ENCODE results near the gene STAC2. TPM values are rescaled to one million over a fixed set of nuclear protein-coding genes. Genes with fewer than 3 reads are reported as not detected.

The STAC2 gene
- total RNA-seq, 1 donor from 2014 or later: 0.30 TPM

DNA sequence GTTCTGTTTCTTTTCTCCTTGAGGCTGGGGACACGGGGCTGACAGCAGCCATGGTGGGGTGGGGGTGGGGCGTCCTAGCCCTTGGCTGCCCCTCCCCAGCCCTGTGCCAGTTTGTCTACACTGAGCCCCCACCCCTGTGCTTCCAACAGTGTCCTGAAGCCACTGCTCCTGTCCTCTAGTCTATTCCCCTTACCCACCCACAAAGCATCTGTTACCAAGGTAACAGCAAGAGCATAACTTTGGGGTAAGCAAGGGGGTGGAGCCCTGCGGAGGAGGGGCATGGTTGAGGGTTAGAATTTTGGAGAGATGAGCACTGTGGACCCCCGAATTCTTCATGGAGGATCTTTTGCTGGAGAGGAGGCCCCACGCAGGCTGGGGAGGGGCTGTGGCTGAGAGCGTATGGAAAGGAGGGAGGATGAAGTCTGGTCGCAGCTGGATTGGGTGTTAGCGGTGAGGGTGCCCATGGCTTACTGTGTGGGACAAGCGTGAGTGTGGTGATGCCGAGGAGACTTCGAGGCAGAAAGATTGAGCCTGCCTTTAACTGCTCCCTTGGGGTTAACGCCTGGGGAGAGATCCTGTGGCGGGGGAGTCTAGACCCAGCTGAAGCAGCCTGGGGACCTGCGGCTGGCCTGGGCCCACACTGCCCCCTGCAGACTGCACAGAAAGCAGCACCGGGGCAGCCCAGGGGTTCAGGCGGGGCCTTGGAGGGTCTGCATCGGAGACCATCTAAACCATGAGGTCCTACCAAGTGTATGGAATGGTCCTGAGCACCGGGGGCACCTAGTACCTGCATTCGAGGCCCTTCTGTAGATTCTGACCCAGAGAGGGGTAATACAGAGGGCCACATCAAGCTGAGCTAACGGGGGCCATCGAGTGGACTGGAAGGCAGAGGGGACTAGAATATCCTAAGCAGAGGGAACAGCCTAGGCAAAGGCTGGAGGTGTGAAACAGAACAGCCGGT, 6.1 kb upstream of the STAC2 start:
- TF ChIP-seq, protein P1, sequence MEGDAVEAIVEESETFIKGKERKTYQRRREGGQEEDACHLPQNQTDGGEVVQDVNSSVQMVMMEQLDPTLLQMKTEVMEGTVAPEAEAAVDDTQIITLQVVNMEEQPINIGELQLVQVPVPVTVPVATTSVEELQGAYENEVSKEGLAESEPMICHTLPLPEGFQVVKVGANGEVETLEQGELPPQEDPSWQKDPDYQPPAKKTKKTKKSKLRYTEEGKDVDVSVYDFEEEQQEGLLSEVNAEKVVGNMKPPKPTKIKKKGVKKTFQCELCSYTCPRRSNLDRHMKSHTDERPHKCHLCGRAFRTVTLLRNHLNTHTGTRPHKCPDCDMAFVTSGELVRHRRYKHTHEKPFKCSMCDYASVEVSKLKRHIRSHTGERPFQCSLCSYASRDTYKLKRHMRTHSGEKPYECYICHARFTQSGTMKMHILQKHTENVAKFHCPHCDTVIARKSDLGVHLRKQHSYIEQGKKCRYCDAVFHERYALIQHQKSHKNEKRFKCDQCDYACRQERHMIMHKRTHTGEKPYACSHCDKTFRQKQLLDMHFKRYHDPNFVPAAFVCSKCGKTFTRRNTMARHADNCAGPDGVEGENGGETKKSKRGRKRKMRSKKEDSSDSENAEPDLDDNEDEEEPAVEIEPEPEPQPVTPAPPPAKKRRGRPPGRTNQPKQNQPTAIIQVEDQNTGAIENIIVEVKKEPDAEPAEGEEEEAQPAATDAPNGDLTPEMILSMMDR (IDR thresholded peaks at IDR 0.05): peak; percentile 79
- H3K9me3 ChIP-seq: no peaks in the 10 kb centered on the region
- peaks cover 57% of the 10 kb centered on the region for H3K27me3 ChIP-seq (ENCODE audit: low read depth)
- no peak overlapping the region for H3K27ac ChIP-seq
- intact Hi-C loops (cut with DNase I): no loop called here
- H3K4me1 ChIP-seq: peaks cover 15% of the 10 kb centered on the region
- peak; percentile 86 to 87 for ATAC-seq
- H3K36me3 ChIP-seq: no peaks in the 10 kb centered on the region
- peak; percentile 70 for DNase-seq
- H3K4me3 ChIP-seq: no peak overlapping the region

DNA sequence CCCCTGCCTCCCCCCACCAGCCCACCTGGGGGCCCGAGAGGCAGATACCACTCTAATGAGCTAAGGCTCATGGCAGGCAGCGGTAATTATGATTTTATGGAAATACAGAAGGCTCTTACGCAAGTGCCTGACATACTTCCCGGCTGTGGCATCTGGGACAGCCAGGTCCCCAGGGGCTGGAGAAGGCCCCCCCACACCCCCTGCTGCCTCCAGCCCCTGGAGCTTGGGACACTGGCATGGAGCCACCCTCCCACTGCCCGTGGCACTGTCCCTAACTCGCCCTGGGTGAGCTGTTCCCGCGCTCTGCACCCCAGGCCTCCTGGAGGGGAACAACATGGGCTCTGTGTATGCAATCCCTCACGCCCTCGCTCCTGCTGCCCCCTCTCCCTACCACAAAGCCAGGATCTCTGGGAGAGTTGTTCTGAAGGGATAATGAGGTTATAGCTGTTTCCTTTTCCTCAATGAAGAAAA, 5.4 kb upstream of the STAC2 start:
- TF ChIP-seq, protein P1 (IDR thresholded peaks at IDR 0.05): no peak
- intact Hi-C loops (cut with DNase I): no loop called here
- Histone ChIP-seq H3K9me3 (no peaks in the 10 kb centered on the region), H3K27ac (no peak overlapping the region), H3K4me3 (no peak overlapping the region), H3K36me3 (no peaks in the 10 kb centered on the region), H3K27me3 (ENCODE audit: low read depth) (peaks cover 64% of the 10 kb centered on the region), H3K4me1 (peaks cover 17% of the 10 kb centered on the region)
- peak in 1 of 2 donors; percentile 7 for ATAC-seq
- no peak for DNase-seq

DNA sequence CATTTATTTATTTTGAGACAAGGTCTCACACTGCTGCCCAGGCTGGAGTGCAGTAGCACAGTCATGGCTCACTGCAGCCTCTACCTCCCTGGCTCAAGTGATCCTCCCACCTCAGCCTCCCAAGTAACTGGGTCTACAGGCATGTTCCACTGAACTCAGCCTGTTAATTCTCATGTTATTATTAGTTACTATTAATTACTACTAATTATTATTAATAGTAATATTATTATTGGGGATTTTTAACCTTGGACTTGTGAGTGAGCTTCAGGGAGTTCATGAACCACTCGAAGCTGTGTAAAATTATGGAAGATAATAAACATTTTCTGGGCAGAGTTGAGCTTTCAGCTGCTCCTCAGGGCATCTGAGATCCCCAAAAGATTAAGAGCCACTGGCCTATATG, 4.6 kb upstream of the STAC2 start:
- ATAC-seq (no peak), DNase-seq (no peak)
- TF ChIP-seq, protein P1 (IDR thresholded peaks at IDR 0.05): no peak
- Histone ChIP-seq H3K27ac (no peak overlapping the region), H3K4me1 (peaks cover 25% of the 10 kb centered on the region), H3K27me3 (ENCODE audit: low read depth) (peaks cover 71% of the 10 kb centered on the region), H3K9me3 (no peaks in the 10 kb centered on the region), H3K36me3 (no peaks in the 10 kb centered on the region), H3K4me3 (no peak overlapping the region)
- intact Hi-C loops (cut with DNase I): no loop called here

DNA sequence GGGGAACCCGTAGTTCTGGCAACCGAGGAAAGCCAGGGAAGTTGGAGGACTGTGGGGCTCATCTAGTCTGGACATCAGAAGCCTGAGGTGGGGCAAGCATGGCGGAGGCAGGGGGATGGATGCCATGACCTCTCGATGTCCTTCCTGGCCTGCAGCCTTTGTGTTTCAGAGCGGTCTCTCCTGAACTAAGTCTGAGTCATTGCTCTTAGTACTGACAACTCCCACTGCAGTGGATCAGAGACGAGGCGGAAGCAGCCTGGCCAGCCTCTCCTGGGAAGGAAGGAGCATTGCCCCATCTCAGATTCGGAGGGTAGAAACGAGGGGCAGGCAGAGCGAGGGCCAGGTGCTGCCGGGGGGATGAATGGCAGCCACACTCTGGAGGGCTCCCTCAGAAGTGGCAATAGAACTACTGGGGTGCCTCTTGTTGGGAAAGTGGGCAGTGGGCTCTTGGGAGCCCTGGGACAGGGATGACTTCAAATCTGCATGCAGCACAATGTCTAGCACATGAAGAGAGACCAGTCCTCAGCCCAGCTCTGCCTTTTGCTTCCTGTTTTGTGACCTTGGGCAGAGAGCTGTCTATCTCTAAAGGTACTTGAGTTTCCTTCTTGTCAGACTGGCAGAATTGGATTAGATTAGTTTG, 3.6 kb upstream of the STAC2 start:
- H3K9me3 ChIP-seq: no peaks in the 10 kb centered on the region
- intact Hi-C loops (cut with DNase I): no loop called here
- TF ChIP-seq, protein P1 (IDR thresholded peaks at IDR 0.05): no peak
- no peaks in the 10 kb centered on the region for H3K36me3 ChIP-seq
- ATAC-seq (no peak), DNase-seq (no peak)
- H3K27ac ChIP-seq: no peak overlapping the region
- H3K27me3 ChIP-seq (ENCODE audit: low read depth): peaks cover 76% of the 10 kb centered on the region
- no peak overlapping the region for H3K4me3 ChIP-seq
- peaks cover 33% of the 10 kb centered on the region for H3K4me1 ChIP-seq

DNA sequence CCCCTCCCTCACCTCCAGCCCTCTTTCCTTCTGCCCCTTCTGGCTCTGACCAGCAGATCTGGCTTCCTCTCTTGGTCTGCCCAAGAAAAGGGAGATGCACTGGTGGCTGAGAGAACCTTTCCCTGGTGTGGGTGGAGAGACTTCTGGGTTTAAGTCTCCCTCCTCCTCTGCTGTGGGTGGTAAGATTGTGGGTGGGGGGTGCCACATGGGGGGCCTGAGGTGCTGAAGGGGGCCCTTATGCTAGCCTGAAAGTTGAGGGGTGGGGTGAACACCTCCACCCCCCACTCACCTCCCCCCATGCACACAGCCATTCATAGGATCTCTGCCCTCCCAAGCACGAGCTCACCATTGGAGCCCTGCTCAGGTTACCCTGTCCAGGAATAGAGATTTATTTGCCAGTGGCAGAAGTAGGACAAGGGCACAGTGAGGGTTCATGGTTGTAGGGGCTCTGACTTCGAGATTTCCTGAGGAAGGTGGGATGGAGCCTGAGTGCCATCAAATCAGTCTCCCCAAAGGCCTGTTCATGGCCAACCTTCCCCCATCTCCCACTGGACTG, 1.7 kb upstream of the STAC2 start:
- no peak for ATAC-seq
- Histone ChIP-seq H3K4me1 (peaks cover 33% of the 10 kb centered on the region), H3K36me3 (no peaks in the 10 kb centered on the region), H3K9me3 (no peaks in the 10 kb centered on the region), H3K4me3 (no peak overlapping the region), H3K27me3 (ENCODE audit: low read depth) (peaks cover 90% of the 10 kb centered on the region), H3K27ac (no peak overlapping the region)
- TF ChIP-seq, protein P1 (IDR thresholded peaks at IDR 0.05): no peak
- no peak for DNase-seq
- intact Hi-C loops (cut with DNase I): no loop called here

All from lower lobe of right lung (tissue), 2 donors.